HG02642 (cell line): ENCODE data around the gene PACSIN2.

Source experiments
- ATAC-seq: cut with Tn5 transposase; IDR thresholded peaks from one replicate; pipeline ENCODE4 v1.9.1; 2021; ENCODE audit warnings: mild to moderate bottlenecking; ENCODE audit not compliant: unreplicated experiment, poor library complexity

Gene PACSIN2

GRCh38 chr22:42871146-42872050 is 143.6 kb downstream of the PACSIN2 start:
- ATAC-seq = no peak

GRCh38 chr22:42869888-42870480 is 145.0 kb downstream of the PACSIN2 start:
- no peak for ATAC-seq

GRCh38 chr22:42869463-42869862 is 145.5 kb downstream of the PACSIN2 start:
- no peak for ATAC-seq

- no peak for ATAC-seq
These were observed 146.1 kb downstream of the PACSIN2 start for GRCh38 chr22:42868751-42869251.

- ATAC-seq = no peak
These were observed 148.8 kb downstream of the PACSIN2 start for GRCh38 chr22:42866100-42866499.

- ATAC-seq = no peak
These were observed 149.4 kb downstream of the PACSIN2 start for GRCh38 chr22:42865536-42865935.

- ATAC-seq = no peak
These were observed 151.5 kb downstream of the PACSIN2 start for GRCh38 chr22:42863349-42863961.

- ATAC-seq = no peak
These were observed 152.8 kb downstream of the PACSIN2 start for GRCh38 chr22:42862045-42862734.

- ATAC-seq = no peak
These were observed 154.0 kb downstream of the PACSIN2 start for GRCh38 chr22:42860968-42861367.

- ATAC-seq = no peak
These were observed 157.0 kb downstream of the PACSIN2 start for GRCh38 chr22:42857845-42858481.

- ATAC-seq = peak; percentile 84
These were observed 157.9 kb downstream of the PACSIN2 start, which contains the start of gene ARFGAP3 for GRCh38 chr22:42856865-42857704. ARFGAP3 (minus strand) TSS chr22:42857273; CDS start chr22:42857182, 91 bp downstream.

GRCh38 chr22:42856179-42856864 is 158.6 kb downstream of the PACSIN2 start:
- peak; percentile 33 for ATAC-seq

- no peak for ATAC-seq
These were observed 159.2 kb downstream of the PACSIN2 start for GRCh38 chr22:42855721-42856120.

- ATAC-seq = no peak
These were observed 159.7 kb downstream of the PACSIN2 start for GRCh38 chr22:42855211-42855610.

- ATAC-seq = no peak
These were observed 165.9 kb downstream of the PACSIN2 start for GRCh38 chr22:42848941-42849550.

GRCh38 chr22:42847110-42847509 is 167.8 kb downstream of the PACSIN2 start:
- no peak for ATAC-seq

GRCh38 chr22:42844756-42845155 is 170.2 kb downstream of the PACSIN2 start:
- no peak for ATAC-seq
